GM21360 (cell line): ENCODE measurements around the gene SH3PXD2A.

Experiments
- ATAC-seq: cut with Tn5 transposase; IDR thresholded peaks from one replicate; pipeline ENCODE4 v1.9.1; 2021; ENCODE audit warnings: mild to moderate bottlenecking, moderate library complexity; ENCODE audit not compliant: unreplicated experiment

Gene SH3PXD2A

DNA sequence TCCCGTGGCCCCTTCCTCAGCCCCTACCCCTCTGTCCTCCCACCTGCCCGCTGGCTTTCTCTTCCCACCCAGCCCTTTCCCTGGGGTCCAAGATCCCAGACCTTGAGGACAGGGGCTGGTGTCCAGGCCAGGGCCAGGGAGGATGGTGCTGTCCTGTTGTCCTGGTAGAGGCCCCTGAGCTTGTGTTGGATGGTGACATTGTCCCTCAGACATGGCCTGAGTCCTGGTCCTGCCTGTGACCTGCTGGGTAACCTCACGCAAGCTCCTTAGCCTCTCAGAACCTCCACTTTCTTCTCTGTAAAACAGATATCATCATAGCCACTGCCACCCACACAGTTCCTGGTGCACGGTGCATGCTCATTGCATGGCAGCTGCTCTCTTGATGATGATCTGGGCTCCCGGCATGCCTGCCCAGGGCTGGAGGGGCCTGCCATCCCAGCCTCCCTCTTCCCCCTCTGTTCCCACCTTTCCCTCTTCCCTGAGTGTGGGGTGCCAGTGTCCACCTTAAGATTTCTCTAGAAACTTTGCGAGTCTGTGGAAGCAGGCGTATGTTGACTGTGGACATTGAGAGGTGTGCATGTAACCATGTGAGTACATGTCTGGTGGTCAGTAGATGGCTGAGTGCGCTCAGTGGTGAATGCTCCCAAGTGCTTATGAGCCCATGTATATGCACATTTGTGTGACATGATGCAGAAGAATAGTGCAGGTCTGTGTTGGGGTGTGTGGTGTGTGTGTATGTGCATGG is 301.5 kb downstream of the SH3PXD2A start:
- no peak for ATAC-seq

DNA sequence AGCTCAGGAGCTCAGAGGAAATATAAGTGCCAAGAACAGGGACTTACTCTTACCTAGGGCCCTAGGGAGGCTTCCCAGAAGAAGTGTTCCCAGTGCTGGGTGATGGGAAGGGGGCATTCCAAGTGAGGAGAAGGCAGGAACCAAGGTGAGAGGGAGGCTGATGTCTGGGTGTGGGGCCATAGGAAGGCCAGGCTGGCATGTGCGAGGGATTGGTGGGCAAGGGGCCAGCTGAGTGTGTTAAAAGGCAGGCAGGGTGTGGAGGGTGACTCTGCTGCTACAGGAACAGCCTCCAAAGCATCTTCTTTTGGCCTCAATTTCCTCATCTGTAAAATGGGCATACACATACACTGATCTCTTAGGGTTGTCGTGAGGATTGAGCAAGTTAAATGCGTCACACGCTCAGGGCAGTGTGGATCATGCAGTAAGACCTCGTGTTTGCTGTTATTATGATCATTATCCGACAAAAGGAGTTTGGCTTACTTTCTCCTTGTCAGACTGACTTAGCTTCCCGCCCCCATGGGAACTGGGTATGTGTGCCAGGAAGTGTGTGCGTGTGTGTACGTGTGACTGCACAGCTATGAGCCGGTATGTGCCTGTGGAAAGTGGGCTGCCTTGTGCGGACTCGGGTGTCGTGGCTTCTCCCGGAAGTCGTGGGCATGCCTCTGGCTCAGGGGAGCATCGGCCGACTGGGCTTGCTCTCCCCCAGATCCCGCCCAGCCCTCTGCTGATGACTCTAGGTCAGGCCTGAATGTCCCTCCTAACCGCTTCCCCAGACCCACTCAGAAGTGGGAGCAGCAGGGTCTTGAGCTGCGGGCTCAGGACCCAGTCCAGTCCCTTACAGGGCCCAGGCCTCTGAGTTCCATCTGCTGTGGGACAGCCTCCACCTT is 302.3 kb downstream of the SH3PXD2A start:
- ATAC-seq, result no peak

DNA sequence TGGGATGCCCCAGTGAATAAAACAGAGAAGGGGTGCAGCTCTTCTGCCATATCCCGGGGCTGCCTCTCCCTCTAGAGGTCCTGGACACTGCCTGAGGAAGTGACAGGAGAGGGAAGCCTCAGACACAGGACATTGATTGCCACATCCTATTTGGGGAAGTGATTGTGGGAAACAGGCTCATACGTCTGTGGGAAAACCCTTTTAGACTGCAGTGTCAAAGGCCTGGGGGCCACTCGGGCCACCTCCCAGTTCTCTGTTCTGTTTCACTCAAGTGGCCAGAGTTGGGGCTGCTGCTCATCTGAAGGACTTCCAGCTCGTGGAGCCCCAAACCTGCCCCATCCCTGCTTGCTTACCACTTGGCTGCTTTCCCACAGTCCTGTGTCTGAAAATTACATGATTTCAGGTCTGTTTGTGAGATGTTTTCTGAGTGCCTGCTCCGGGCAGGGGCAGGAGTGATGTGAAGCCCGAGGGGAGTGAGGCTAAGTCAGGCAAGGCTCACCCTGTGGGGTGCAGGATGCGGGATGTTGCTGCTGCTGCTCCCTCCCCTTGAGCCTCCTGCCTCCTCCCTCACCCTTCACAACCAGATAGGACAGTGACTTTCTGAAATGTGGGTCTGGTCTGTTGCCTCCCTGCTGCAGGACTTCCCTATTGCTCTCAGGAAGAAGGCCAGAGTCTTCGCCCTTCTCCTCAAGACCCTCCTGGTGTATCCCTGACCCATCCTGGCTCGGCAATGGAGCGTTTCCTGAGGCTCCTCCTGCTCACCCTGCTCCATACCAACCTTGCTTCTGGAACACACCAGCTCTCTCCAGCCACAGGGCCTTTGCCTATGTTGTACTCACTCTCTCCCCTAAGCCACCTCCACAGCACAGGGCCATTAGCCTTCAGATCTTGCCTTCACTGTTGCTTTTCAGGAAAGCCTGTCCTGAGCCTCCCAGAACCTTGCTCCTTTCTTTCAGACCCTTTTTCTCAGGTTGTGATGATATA is 303.5 kb downstream of the SH3PXD2A start:
- ATAC-seq, result no peak

DNA sequence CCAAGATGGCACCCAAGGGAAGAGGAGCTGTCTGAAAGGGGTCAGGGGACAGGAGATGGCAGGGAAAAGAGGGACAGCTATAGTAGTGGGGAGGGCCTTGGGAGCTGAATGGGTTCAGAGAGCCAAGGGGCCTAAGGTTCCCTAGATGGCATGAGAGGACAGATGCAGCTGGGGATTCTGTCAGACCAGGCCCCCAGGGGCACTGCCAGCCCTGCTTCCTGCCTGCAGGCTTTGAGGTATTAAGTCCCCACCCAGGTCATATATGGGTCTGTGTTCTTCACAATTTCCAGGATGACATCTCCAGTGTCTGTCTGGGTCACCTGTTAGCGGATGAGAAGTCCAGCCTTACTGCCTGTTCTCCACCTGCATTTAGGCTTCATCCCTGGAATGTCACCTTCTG is 305.1 kb downstream of the SH3PXD2A start:
- no peak for ATAC-seq

DNA sequence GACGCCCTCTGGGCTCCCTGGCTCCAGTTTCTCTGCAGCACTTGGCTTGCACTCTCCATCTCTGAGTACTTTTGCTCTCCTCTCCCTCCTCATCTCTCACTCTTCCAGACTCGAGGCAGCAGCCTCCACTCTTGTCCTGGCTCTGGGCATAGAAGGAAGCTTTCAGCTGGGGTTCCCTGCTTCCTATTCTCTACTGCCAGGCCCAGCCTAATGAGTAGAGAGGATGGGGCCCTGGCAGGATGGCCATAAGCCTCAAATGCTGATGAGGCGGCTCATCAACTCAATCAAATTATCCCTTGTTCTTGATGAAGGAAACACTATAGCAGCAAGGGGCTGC is 306.1 kb downstream of the SH3PXD2A start:
- ATAC-seq, result no peak

DNA sequence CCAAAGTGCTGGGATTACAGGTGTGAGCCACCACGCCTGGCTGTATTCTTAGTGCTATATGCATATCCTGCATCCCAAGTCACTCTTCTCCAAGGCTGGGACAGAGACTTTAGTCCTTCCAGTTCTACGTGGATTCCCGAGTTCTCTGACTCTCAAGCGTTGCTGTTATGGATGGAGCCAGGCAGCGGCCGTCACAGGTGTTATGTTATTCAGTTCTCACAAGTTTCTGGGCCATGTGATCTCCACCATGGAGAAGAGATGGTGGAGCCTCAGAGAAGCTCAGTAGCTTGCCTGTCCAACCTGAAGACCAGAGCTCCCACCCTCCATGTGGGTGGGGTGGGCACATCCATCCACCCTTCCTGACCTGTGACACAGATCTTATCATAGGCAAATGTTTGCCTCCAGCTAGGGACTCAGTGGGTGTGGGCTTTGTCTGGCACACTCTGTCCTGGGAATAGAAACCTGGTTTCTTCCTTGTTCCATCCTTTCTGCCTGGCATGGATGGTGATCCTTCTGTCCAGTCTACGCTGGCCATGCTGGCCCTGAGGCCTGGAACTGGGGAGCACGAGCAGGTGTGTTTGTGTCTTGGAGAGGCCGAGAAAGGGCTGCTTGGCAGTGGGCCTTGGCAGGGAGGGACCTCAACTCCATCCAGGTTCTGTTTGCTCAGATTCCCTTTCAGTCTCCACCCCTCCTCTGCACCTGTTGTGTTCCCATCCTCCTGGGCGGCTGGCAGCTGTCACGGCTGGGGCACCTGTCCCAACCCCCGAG is 306.6 kb downstream of the SH3PXD2A start:
- ATAC-seq, result no peak

DNA sequence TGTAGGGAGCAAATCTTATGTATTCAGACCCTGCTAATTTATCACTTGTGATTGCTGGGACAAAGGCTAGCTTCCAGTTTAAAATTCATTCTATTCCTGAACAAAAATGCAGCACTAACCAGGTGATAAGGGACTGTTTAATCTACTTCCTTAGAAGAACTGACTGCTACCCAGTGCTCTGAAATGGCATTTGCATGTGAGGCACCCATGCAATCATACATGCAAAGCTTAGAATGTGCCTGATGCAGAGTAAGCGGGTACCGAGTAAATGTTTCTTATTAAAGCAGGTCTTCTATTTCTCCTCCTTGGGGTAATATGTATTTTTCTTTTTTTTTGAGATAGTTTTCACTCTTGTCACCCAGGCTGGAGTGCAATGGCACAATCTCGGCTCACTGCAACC is 307.4 kb downstream of the SH3PXD2A start:
- ATAC-seq, result no peak

DNA sequence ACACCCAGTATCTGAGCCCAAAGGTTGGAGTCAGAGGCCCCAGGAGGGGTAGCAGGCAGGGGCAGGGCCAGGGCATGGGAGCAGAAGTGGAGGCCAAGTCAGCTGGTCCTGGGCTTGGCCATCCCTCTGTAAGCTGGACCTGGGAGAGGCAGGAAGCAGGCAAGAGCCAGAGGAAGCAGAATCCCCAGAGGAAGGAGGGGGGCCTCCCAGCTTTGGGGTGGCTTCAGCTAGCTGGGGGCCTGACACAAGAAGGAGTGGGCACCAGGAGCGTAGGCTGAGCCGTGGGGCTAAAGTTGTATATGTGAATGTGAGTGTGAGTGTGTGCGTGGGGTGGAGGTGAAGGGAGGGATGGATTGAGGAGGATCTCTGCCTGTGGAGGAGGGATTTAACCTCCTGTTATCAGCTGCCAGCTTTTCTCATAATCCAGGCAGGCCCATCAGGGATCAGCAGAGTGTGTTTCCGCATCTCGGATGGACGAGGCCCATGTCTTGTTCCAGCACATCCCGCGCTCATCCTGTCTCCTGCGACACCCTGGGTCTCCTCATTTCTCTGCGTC is 307.9 kb downstream of the SH3PXD2A start:
- ATAC-seq, result no peak

DNA sequence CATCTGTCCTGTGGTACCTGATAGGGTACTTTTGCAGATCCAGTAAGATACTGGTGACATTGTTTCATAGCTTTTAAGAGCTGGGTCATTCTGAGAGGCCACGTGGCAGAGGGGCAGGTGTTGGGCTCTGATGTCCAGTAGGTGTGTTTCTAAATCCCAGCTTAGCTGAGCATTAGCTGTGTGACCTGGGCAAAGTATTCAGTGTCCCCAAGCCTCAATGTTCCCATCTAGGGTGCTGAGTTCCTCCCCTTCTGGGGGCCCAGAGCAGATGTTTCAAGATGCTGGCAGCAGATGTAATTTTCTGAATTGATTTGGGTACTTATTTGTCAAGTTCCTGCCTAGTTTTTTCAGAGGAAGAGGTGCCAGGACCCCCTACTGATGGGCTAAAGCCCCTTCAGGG is 309.0 kb downstream of the SH3PXD2A start:
- ATAC-seq, result no peak

DNA sequence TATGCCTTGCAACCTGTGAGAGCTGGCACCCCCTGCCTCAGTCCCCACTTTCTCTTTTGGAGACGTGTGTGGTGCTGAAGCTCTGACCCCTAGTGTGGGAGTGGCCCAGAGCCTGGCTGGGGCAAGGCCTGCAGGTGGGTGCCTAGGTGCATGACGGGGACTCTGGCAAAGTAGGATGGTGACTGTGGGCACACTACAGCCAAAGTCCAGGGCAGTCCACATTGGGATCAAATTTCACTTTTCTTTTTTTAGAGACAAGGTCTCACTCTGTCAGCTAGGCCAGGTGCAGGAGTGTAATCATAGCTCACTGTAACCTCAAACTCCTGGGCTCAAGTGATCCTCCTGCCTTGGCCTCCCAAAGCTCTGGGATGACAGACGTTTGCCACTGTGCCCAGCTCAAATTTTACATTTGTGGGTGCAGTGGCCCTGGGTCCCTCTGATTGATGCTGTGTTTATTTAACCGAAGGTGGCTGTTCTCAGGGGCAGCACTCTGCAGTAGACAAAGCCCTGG is 309.6 kb downstream of the SH3PXD2A start:
- ATAC-seq, result no peak

DNA sequence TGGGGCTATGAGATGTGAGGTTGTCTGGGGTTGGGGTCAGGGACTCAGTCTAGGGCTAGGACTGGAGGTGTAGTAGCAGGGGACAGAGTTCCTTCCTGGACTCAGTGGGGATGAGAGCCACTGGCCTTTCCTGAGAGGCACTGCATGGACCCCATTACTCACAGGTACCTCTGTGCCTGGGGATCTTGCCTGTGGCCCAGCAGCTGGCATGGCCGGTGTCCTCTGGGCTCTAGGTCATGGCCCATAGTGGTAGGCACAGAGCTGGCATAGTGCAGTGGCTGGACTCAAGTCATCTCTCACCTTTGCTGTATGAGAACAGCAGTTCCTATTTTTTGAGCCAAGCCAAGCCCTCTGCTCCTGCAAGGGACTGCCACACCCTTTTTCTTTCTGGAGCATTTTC is 310.0 kb downstream of the SH3PXD2A start:
- no peak for ATAC-seq

DNA sequence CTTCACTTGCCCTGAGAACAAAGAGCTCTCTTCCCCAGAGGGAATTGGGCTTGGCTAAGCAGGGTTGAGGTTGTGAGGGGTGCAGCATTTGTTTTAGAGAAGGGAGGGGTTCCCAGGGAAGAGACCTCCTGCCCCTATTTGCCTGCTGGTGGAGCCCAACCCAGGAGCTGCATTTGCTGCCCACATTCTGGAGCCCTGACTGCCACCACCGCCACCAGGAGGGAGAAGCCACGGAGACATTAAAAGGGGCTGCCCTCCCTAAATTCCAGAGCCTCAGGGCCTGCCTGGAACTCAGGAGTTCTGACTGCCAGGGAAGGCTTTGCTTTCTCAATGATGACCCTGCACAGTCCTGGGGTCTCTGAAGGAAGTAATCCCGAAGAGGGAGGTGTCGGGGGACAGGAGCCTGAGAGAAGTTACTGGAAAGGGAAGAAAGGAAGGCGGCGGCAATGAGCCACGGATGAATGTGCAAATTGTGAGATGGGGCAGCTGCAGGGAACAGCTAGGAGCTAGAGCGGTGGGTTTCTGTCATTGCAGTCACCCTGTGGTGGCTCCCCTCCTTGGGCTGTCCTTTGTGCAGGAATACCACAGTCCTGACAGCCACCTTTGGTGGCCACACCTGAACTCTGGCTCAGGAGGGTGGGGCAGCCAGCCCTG is 310.6 kb downstream of the SH3PXD2A start:
- ATAC-seq, result no peak
